ENCODE measurements around the gene MRPL3. TPM values are rescaled to one million over a fixed set of nuclear protein-coding genes. Genes with fewer than 3 reads are reported as not detected.
A peak's percentile ranks its signal among the peaks of the same experiment; 100 is the strongest.

The MRPL3 gene
- polyA plus RNA-seq, 3 donors, result 20.9 to 66.3 (median 62.9) TPM

DNA sequence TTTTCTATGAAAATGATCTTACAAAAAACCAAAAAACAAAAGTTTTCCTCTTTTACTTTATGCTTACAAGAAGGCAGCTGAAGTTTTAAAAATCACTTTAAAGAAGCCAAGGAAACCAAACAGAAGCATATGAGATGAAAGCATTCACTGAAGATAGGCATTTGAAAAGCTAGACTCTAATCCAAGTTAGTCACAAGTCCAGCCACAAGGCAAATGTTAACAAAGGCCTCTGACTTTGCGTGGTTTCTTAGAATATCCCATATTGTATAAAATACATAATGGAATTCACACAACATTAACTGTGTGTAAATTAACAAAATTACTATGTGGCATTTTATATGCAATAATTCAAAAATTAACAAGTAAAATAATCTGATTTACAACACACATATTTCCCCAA lies 17.7 kb downstream of the MRPL3 start:
- peaks cover 39 to 53% of the 10 kb centered on the region in 2 donors for H3K36me3 Mint-ChIP-seq
- H3K36me3 ChIP-seq (replicated peaks in 1 of 2; ENCODE audit: control insufficient read depth in 1 of 2, insufficient read depth in 2 of 2, low read length in 2 of 2), result peaks cover 53 to 87% of the 10 kb centered on the region in 2 donors

DNA sequence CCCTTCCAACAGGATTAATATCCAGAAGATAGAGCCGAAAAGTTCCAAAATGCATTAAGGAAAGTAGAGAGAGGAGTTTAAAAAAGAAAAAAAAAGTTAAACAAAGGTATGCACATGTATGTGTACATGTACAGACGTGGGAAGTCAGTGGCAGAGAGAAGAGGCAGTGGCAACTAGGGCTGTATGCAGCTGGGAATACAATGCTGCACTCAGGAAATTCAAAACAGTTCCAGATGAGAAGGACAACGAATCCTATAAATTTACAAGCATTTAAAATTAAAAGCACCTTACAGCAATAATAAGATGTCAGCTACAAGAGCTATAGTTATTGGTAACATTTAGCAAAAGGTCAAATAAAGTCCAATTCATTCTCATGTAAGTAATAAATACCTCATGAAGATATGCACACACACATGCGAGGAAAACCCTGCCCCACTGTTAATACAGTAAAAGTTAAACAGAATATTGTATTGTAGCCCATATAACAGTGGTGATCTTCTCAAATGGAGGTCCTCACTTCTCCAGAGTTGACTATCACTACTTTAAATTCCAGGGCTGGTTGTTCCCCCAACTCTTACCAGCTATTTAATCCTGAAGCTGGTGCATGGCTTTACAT lies 18.2 kb downstream of the MRPL3 start:
- H3K4me3 Mint-ChIP-seq, result no peak overlapping the region
- TF ChIP-seq, protein P1, sequence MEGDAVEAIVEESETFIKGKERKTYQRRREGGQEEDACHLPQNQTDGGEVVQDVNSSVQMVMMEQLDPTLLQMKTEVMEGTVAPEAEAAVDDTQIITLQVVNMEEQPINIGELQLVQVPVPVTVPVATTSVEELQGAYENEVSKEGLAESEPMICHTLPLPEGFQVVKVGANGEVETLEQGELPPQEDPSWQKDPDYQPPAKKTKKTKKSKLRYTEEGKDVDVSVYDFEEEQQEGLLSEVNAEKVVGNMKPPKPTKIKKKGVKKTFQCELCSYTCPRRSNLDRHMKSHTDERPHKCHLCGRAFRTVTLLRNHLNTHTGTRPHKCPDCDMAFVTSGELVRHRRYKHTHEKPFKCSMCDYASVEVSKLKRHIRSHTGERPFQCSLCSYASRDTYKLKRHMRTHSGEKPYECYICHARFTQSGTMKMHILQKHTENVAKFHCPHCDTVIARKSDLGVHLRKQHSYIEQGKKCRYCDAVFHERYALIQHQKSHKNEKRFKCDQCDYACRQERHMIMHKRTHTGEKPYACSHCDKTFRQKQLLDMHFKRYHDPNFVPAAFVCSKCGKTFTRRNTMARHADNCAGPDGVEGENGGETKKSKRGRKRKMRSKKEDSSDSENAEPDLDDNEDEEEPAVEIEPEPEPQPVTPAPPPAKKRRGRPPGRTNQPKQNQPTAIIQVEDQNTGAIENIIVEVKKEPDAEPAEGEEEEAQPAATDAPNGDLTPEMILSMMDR (IDR thresholded peaks at IDR 0.05), result no peak
- WGBS (ENCODE audit: insufficient coverage), result 100% methylated on average over 1 of the region's 4 CpGs
- Histone ChIP-seq H3K4me2 (replicated peaks; ENCODE audit: extremely low read depth, low read length, poor library complexity, severe bottlenecking) (no peak overlapping the region), H4K20me1 (ENCODE audit: insufficient read depth, low read length) (no peaks in the 10 kb centered on the region), H3K9me3 (replicated peaks in 1 of 2; ENCODE audit: control insufficient read depth in 1 of 2, insufficient read depth in 1 of 2, low read length in 2 of 2) (no peaks in the 10 kb centered on the region), H2AFZ (ENCODE audit: insufficient read depth, low read depth, low read length, poor library complexity, severe bottlenecking) (no peak overlapping the region), H3K36me3 (replicated peaks in 1 of 2; ENCODE audit: control insufficient read depth in 1 of 2, insufficient read depth in 2 of 2, low read length in 2 of 2) (peaks cover 50 to 86% of the 10 kb centered on the region in 2 donors), H3K27me3 (ENCODE audit: control insufficient read depth in 2 of 2, insufficient read depth in 2 of 2, low read length in 2 of 2) (no peaks in the 10 kb centered on the region), H3K9ac (ENCODE audit: insufficient read depth, low read length, poor library complexity, severe bottlenecking) (no peak overlapping the region), H3K79me2 (ENCODE audit: insufficient read depth, low read length) (no peaks in the 10 kb centered on the region), H3K4me3 (replicated peaks in 1 of 3; ENCODE audit: low read depth in 2 of 3, low read length in 3 of 3) (no peak overlapping the region), H3K27ac (ENCODE audit: low read depth in 1 of 2, low read length in 2 of 2) (no peak overlapping the region), H3K4me1 (ENCODE audit: control insufficient read depth in 1 of 2, insufficient read depth in 2 of 2, low read length in 2 of 2) (no peaks in the 10 kb centered on the region)
- intact Hi-C loops (cut with micrococcal nuclease), result no loop called here
- no peak for DNase-seq
- H3K36me3 Mint-ChIP-seq, result peaks cover 42 to 56% of the 10 kb centered on the region in 2 donors
- H3K4me1 Mint-ChIP-seq, result no peaks in the 10 kb centered on the region
- H3K9me3 Mint-ChIP-seq, result no peaks in the 10 kb centered on the region
- H3K27me3 Mint-ChIP-seq (ENCODE audit: low read depth in 3 of 3), result no peaks in the 10 kb centered on the region
- H3K27ac Mint-ChIP-seq, result peak overlapping the region in 2 of 7 donors; percentile 3 to 12

More for the DNA sequence above, 17.7 kb downstream of the MRPL3 start:
- H3K9me3 ChIP-seq (replicated peaks in 1 of 2; ENCODE audit: control insufficient read depth in 1 of 2, insufficient read depth in 1 of 2, low read length in 2 of 2), result no peaks in the 10 kb centered on the region
- no peaks in the 10 kb centered on the region for H3K27me3 ChIP-seq (ENCODE audit: control insufficient read depth in 2 of 2, insufficient read depth in 2 of 2, low read length in 2 of 2)
- TF ChIP-seq, protein P1 (IDR thresholded peaks at IDR 0.05), result no peak
- no peaks in the 10 kb centered on the region for H4K20me1 ChIP-seq (ENCODE audit: insufficient read depth, low read length)
- Mint-ChIP-seq H3K27me3 (ENCODE audit: low read depth in 3 of 3) (no peaks in the 10 kb centered on the region), H3K4me1 (no peaks in the 10 kb centered on the region), H3K4me3 (no peak overlapping the region), H3K27ac (no peak overlapping the region), H3K9me3 (no peaks in the 10 kb centered on the region)
- H3K4me1 ChIP-seq (ENCODE audit: control insufficient read depth in 1 of 2, insufficient read depth in 2 of 2, low read length in 2 of 2), result no peaks in the 10 kb centered on the region
- no peak for DNase-seq
- H3K4me3 ChIP-seq (replicated peaks in 1 of 3; ENCODE audit: low read depth in 2 of 3, low read length in 3 of 3), result no peak overlapping the region
- no CpG with 5 or more reads among the region's 1 CpG for WGBS (ENCODE audit: insufficient coverage)
- H3K9ac ChIP-seq (ENCODE audit: insufficient read depth, low read length, poor library complexity, severe bottlenecking), result no peak overlapping the region
- no peaks in the 10 kb centered on the region for H3K79me2 ChIP-seq (ENCODE audit: insufficient read depth, low read length)
- no peak overlapping the region for H3K27ac ChIP-seq (ENCODE audit: low read depth in 1 of 2, low read length in 2 of 2)
- intact Hi-C loops (cut with micrococcal nuclease), result no loop called here
- no peak overlapping the region for H2AFZ ChIP-seq (ENCODE audit: insufficient read depth, low read depth, low read length, poor library complexity, severe bottlenecking)
- H3K4me2 ChIP-seq (replicated peaks; ENCODE audit: extremely low read depth, low read length, poor library complexity, severe bottlenecking), result no peak overlapping the region

All from CD14-positive monocyte (primary cell).